Measurements from ENCODE around the gene FDXACB1.
"Not testable (repeated sequence)": the region's sequence is repeated elsewhere in the genome, so short reads cannot be mapped to it uniquely, and the experiment has no call there.

The FDXACB1 gene

DNA sequence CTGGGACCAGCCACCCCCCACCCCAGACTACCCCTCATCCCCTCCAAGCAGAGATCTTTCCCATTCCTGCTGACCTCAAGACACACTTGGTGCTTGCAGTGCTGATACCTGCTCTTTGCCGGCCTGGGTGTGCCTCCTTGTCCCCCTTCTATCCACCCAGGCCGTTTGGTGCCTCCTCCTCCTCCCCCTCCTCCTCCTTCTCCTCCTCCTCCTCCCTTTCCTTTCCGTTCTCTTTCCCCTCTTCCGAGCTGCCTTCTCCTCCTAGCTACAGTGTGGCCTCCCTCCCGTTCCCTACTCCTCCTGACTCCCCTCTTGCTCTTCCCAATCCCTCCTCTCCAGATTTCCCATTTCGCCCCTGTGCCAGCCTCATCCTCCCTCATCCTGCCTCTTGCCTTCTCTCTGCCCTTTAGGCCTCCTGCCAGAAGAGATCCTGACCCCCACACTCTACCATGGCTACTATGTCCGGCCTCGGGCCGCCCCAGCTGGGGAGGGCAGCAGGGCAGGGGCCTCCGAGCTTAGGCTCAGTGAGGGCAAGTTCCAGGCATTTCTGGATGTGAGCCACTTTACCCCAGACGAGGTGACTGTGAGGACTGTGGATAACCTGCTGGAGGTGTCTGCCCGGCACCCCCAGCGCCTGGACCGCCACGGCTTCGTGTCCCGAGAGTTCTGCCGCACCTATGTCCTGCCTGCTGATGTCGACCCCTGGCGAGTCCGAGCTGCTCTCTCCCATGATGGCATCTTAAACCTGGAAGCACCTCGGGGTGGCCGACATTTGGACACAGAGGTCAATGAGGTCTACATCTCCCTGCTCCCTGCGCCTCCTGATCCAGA, 34.3 kb upstream of the FDXACB1 start:
- no peak overlapping the region for H3K27ac Mint-ChIP-seq

DNA sequence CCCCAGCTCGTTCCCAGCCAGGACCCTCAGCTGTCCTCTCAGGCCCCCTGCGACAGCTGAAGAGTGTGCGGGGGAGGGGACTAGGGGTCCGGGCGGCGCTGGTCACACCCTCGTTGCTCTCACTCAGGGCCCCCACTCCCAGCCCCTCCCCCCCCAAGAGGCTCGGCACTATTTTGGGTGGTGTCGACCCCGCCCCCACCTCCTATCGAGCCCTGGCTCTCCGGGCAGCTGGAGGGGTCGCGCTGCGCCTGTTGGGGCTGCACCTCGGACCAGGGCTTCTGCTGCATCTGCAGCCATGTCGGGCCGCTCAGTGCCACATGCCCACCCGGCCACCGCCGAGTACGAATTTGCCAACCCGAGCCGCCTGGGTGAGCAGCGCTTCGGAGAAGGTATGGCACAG, 33.6 kb upstream of the FDXACB1 start, which contains the start of gene HSPB2:
TSS of gene HSPB2 (plus strand) at position 200 of the 400 bp plus-strand sequence. CDS start at position 296, 96 bp downstream.
- Mint-ChIP-seq H3K27me3 (peaks cover 23% of the 10 kb centered on the region), H3K9me3 (ENCODE audit: low read depth) (no peaks in the 10 kb centered on the region)

More for the DNA sequence above, 34.3 kb upstream of the FDXACB1 start:
- Mint-ChIP-seq H3K4me3 (no peak overlapping the region), H3K4me1 (ENCODE audit: low read depth) (no peaks in the 10 kb centered on the region), H3K9me3 (ENCODE audit: low read depth) (no peaks in the 10 kb centered on the region), H3K27me3 (peaks cover 28% of the 10 kb centered on the region), H3K36me3 (no peaks in the 10 kb centered on the region)

DNA sequence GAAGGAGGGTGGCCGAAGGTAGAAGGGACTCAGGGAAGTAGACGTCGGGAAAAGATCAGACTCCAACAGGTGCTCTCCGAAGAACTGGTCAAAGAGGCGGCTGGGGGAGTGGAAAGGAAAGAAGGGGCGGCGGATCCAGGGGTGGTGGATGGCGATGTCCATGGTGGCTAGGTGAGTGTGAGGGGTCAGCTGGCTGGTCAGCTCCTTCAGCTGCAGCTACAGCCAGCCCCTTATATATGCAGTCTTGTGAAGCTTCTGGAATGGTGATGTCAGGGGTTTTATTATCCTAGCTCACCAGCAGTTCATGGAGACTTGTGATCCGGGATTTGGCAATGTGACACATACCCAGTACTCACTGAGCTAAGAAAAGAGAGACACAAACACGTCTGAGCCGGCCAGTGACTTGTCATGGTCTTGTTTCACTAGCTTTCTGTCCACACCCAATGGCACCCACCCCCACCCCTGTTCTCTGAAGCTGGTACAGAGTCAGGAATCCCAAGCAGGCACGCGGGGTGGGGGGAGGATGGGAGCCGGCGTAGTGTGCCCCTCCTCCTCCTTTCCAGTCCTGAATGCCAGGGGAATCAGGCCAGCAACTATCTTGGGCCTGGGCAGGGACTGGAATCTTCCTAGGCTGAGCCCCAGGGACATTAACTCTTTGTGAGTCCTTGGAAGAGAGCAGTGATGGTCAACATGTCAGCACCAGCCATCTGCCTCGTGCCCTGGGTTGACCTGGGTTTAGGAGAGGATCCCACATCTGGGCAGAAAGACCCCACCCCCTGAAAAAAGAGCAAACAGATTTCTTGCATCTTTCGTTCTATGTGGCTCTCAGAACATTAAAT, 32.8 kb upstream of the FDXACB1 start, which contains the start of gene CRYAB:
TSS of gene CRYAB (minus strand) at position 208 of the 839 bp plus-strand sequence. CDS start at position 162, 46 bp downstream.
- H3K27me3 Mint-ChIP-seq, result peaks cover 20% of the 10 kb centered on the region
- no peak within 1 kb of the TSS for H3K4me3 Mint-ChIP-seq
- H3K4me1 Mint-ChIP-seq (ENCODE audit: low read depth), result no peaks in the 10 kb centered on the region
- no peaks in the 10 kb centered on the region for H3K36me3 Mint-ChIP-seq
- no peak within 1 kb of the TSS for H3K27ac Mint-ChIP-seq
- no peaks in the 10 kb centered on the region for H3K9me3 Mint-ChIP-seq (ENCODE audit: low read depth)

More for the DNA sequence above, 33.6 kb upstream of the FDXACB1 start, which contains the start of gene HSPB2:
- Mint-ChIP-seq H3K4me1 (ENCODE audit: low read depth) (no peaks in the 10 kb centered on the region), H3K36me3 (no peaks in the 10 kb centered on the region), H3K4me3 (no peak within 1 kb of the TSS), H3K27ac (no peak within 1 kb of the TSS)

DNA sequence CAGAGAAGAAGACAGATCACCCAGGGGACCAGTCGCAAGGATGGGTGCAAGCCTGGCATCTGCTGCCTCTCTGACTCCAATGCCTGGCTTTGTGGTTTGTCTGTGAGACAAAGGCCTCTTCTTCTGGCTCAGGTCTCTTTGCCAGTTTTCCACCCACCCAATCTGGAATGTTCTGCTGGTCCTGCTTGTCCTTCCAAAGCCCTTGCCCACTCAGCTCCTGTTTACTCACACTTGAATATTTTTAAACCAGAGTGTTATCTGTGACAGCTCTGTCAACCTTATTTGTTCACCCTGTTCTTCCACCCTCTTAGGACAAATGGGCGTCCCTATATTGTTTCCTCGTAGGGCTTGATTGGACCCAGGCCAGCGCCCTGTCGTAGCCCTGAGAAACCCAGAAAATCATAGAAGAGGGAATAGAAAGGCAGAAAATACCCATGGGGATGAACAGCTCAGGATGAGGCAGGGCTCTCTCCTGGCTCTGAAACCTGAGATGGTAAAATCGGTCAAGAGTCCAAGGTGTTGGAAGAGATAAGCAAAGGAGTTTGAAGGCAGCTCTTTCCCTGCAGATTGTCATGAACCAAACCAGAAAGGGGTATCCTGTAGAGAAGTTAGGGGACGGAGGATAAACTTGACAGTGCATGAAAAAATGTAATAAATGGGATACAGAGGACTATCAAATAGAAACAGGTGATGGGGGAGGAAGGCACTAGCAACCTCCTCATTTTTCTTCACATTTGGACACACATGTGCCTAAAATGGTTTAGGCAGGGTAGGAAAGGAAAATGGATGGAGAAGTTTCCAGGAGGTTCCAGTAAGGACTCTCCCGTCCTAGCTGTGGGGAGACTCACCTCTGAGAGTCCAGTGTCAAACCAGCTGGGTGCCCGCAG, 32.0 kb upstream of the FDXACB1 start:
- Mint-ChIP-seq H3K9me3 (ENCODE audit: low read depth) (no peaks in the 10 kb centered on the region), H3K27ac (no peak overlapping the region), H3K27me3 (peaks cover 18% of the 10 kb centered on the region), H3K36me3 (no peaks in the 10 kb centered on the region), H3K4me1 (ENCODE audit: low read depth) (no peaks in the 10 kb centered on the region), H3K4me3 (no peak overlapping the region)

DNA sequence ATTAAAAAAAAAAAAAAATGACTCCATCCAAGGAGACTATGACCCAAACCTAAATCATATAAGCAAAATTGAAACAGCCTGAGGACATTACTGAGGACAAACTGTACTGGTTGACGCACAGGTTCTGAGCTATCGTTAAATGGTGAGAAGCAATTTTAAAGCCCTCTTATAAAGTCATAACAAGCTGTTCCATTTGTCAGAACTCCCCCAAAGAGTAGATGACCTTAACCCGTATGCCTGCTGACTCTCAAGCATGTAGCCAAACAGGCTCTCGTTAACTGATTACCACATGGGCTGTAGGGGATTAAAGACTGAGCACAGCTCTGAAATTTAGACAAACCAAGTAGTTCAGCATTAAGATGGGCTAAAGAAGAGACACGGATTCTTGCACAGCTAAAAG, 30.4 kb upstream of the FDXACB1 start:
- Mint-ChIP-seq H3K27me3 (peaks cover 16% of the 10 kb centered on the region), H3K36me3 (peaks cover 6% of the 10 kb centered on the region), H3K4me3 (no peak overlapping the region), H3K4me1 (ENCODE audit: low read depth) (no peaks in the 10 kb centered on the region), H3K9me3 (ENCODE audit: low read depth) (no peaks in the 10 kb centered on the region), H3K27ac (no peak overlapping the region)

DNA sequence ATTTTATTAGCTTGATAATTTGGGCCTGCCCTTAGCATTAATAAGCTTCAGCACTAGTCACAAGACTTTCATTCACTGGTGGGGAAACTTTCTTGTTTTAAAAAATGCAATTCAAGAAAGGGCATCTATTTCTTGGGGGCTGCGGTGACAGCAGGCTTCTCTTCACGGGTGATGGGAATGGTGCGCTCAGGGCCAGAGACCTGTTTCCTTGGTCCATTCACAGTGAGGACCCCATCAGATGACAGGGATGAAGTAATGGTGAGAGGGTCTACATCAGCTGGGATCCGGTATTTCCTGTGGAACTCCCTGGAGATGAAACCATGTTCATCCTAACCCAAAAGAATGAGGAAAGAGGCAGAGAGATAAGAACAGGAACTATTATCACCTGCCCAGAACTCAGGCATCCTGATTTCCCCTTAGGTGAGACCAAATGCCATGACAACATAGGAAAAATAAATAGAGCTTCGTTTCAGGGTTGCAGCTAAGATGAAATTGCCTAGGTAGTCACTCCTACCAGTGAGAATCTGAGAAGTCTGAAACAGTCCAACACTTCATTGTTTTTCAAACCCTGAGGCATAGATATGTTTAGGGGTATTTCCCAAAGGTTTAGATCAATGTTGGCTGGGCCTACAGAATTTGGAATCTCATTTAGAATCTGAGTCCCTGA, 29.8 kb upstream of the FDXACB1 start:
- Mint-ChIP-seq H3K9me3 (ENCODE audit: low read depth) (no peaks in the 10 kb centered on the region), H3K27me3 (peaks cover 14% of the 10 kb centered on the region), H3K27ac (no peak overlapping the region), H3K4me1 (ENCODE audit: low read depth) (no peaks in the 10 kb centered on the region), H3K36me3 (peaks cover 6% of the 10 kb centered on the region), H3K4me3 (no peak overlapping the region)

DNA sequence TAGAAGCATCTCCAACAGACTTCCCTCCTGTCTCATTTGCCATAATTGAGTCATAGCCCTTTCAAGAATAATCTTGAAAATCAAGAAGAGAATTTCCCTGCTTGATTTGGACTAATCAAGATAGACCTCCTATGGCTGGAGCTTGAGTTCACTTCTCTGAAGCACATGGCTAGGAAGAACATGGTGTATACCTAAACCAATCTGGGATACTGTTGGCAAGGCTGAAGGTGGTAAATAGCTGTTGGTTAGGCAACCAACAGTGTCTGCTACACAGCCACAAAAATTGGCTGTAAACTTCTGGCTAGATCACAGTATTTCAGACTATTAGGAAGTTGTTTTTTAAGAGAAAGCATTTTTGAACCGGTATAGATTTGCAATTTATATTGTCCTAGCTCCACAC, 27.7 kb upstream of the FDXACB1 start:
- Mint-ChIP-seq H3K27ac (no peak overlapping the region), H3K36me3 (peaks cover 11% of the 10 kb centered on the region), H3K4me3 (no peak overlapping the region), H3K9me3 (ENCODE audit: low read depth) (no peaks in the 10 kb centered on the region), H3K4me1 (ENCODE audit: low read depth) (no peaks in the 10 kb centered on the region), H3K27me3 (peaks cover 17% of the 10 kb centered on the region)

DNA sequence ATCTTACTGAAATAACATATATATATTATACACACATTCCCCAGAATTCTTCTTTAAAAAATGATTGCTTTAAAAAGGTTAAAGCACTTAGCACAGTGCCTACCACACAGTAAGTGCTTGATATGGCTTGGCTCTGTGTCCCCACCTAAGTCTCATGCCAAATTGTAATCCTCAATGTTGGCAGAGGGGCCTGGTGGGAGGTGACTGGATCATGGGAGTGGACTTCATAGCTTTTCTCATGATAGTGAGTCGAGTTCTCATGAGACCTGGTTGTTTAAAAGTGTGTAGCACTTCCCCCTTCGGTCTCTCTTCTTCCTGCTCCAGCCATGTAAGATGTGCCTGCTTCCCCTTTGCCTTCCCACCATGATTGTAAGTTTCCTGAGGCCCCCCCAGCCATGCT, 26.4 kb upstream of the FDXACB1 start:
- Mint-ChIP-seq H3K27ac (no peak overlapping the region), H3K4me1 (ENCODE audit: low read depth) (no peaks in the 10 kb centered on the region), H3K36me3 (peaks cover 11% of the 10 kb centered on the region), H3K9me3 (ENCODE audit: low read depth) (no peaks in the 10 kb centered on the region), H3K4me3 (no peak overlapping the region), H3K27me3 (peaks cover 9% of the 10 kb centered on the region)

DNA sequence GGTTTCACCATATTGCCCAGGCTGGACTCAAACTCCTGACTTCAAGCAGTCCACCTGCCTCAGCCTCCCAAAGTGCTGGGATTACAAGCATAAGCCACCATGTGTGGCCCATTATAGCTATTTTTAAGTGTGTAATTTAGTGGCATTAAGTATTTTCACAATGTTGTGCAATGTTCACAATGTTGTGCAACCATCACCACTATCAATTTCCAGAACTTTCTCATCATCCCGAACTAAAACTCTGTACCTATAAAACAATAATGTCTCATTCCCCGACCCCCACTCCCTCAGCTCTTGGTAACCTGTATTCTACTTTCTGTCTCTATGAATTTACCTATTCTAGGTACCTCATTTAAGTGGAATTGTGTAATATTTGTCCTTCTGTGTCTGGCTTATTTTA, 7.9 kb upstream of the FDXACB1 start:
- Mint-ChIP-seq H3K36me3 (peaks cover 13% of the 10 kb centered on the region), H3K4me1 (ENCODE audit: low read depth) (no peaks in the 10 kb centered on the region), H3K27ac (no peak overlapping the region), H3K4me3 (no peak overlapping the region), H3K9me3 (ENCODE audit: low read depth) (no peaks in the 10 kb centered on the region), H3K27me3 (no peaks in the 10 kb centered on the region)

DNA sequence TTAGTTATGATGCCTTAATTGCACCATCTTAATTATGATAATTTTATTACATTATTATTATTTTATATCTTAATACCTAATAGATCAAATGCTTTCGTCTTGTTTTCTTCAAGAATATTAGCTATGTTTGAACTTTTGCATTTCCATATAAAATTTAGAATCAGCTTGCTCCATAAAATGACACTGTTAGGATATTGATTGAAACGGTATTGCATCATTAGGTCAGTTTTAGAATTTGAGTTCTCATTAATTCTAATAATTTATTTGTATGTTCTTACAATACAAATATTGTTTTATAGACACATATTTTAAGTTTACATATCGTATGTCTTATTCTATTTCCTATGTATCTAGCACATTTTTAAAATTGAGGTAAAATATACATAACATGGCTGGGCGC, 7.1 kb upstream of the FDXACB1 start:
- no peak overlapping the region for H3K4me3 Mint-ChIP-seq

DNA sequence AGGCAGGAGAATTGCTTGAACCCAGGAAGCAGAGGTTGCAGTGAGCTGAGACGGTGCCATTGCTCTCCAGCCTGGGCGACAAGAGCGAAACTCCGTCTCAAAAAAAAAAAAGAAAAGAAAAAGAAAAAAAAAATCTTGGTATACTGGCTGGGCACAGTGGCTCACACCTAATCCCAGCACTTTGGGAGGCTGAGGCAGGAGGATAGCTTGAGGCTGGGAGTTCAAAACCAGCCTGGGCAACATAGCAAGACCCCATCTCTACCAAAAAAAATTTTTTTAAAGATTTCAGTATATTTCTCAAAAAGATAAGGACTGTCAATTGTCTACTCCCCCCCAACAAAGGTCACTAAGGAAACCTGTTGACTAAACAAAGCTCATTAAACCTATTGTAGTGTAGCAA, 6.1 kb upstream of the FDXACB1 start:
- peaks cover 13% of the 10 kb centered on the region for H3K36me3 Mint-ChIP-seq
- not testable (repeated sequence) for H3K27ac Mint-ChIP-seq; H3K27me3 Mint-ChIP-seq; H3K4me3 Mint-ChIP-seq; H3K9me3 Mint-ChIP-seq (ENCODE audit: low read depth); H3K4me1 Mint-ChIP-seq (ENCODE audit: low read depth)

More for the DNA sequence above, 7.1 kb upstream of the FDXACB1 start:
- Mint-ChIP-seq H3K36me3 (peaks cover 13% of the 10 kb centered on the region), H3K4me1 (ENCODE audit: low read depth) (no peaks in the 10 kb centered on the region), H3K27me3 (no peaks in the 10 kb centered on the region), H3K9me3 (ENCODE audit: low read depth) (no peaks in the 10 kb centered on the region), H3K27ac (no peak overlapping the region)

DNA sequence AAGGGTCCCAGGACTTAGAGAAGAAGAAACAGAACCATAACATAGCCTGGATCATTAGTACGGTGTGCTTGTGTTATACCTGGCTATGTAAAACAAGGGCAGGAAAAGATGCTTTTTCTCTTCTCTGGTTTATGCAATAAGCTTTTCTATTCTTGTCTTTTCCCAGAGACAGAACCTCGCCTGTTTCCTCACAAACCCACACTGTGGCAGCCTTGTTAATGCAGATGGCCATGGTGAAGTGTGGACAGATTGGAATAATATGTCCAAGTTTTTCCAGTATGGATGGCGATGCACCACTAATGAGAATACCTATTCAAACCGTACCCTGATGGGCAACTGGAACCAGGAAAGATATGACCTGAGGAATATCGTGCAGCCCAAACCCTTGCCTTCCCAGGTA, 3.2 kb upstream of the FDXACB1 start:
- Mint-ChIP-seq H3K4me1 (ENCODE audit: low read depth) (peaks cover 22% of the 10 kb centered on the region), H3K36me3 (peaks cover 16% of the 10 kb centered on the region), H3K4me3 (no peak overlapping the region), H3K9me3 (ENCODE audit: low read depth) (no peaks in the 10 kb centered on the region), H3K27ac (no peak overlapping the region), H3K27me3 (no peaks in the 10 kb centered on the region)

DNA sequence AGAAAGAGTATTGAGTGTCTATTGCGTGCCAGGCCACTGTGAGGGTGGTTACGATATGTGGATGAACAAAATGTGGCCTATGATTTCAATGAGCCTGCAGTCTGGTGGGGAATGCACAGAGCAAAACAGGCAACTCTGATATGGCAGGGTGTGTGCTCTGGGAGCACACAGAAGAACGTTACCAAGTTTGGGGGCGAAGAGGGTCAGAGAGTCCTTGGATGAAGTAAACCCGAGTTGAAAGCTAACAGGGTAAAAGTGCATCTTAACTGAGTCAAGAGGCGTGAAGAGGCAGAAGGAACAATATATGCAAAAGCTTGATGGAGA, 634 bp upstream of the FDXACB1 start:
- no peaks in the 10 kb centered on the region for H3K27me3 Mint-ChIP-seq
- H3K4me1 Mint-ChIP-seq (ENCODE audit: low read depth), result peaks cover 30% of the 10 kb centered on the region
- H3K36me3 Mint-ChIP-seq, result peaks cover 20% of the 10 kb centered on the region
- H3K4me3 Mint-ChIP-seq, result peak overlapping the region; percentile 97
- H3K27ac Mint-ChIP-seq, result peak overlapping the region; percentile 100
- no peaks in the 10 kb centered on the region for H3K9me3 Mint-ChIP-seq (ENCODE audit: low read depth)

DNA sequence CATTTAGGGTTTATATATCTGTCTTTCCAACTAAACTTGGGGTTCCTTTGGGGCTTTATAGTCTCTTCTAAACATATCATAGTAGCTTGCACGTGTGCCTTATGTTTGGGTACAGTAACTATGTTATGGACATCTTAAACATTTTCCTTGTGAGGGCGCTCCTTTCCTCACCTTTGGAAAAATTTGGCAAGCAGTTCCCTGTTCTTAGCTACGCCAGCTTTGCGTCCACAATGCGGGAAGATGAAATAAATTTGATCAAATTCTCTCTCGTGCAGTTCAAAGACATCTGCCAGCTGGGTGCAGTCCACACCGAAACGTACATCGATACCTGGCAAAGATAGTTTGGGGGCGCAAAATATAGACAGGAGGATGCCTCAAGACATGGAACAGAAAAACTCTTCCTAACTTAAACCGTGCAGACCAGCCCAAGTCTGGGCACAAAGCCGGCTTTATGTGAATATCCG, 548 bp downstream of the FDXACB1 start:
- Mint-ChIP-seq H3K36me3 (peaks cover 16% of the 10 kb centered on the region), H3K4me3 (peak overlapping the region; percentile 97), H3K9me3 (ENCODE audit: low read depth) (no peaks in the 10 kb centered on the region), H3K4me1 (ENCODE audit: low read depth) (peaks cover 30% of the 10 kb centered on the region), H3K27ac (peak overlapping the region; percentile 100), H3K27me3 (no peaks in the 10 kb centered on the region)
